HG03060 (cell line): ENCODE measurements around the gene DENND4B.
"Not testable (repeated sequence)": the region's sequence is repeated elsewhere in the genome, so short reads cannot be mapped to it uniquely, and the experiment has no call there.

ENCODE experiments used
- ATAC-seq: cut with Tn5 transposase; IDR thresholded peaks from one replicate; pipeline ENCODE4 v1.9.1; 2021; ENCODE audit warnings: low read depth, moderate number of reproducible peaks; ENCODE audit not compliant: unreplicated experiment

Gene DENND4B

DNA sequence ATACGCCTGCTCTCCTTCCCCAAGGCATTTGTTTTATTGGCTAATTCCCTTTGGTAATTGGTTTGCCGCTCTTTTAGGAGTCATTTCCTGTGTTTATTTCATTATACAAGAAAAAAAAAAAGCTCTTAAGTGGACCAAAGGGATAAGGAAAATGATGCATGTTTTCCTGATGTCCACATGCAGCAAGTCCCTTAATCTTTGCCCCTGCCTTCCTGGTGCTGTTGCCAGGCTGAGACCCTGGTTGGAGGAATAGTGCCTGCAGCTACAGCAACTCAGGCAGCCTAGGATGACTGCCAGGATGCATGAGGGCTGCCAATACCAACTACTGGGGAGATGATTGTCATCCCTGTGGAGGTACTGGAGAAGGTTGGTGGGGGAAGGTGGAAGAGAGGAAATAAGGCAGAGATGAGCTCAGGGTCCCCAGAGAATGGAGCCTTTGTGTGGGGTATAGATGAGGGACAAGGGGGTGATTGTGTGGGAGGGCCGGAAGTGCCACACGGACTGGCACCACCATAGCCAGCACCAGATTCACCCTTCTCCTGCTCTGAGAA, 17.7 kb downstream of the DENND4B start:
- ATAC-seq: no peak

DNA sequence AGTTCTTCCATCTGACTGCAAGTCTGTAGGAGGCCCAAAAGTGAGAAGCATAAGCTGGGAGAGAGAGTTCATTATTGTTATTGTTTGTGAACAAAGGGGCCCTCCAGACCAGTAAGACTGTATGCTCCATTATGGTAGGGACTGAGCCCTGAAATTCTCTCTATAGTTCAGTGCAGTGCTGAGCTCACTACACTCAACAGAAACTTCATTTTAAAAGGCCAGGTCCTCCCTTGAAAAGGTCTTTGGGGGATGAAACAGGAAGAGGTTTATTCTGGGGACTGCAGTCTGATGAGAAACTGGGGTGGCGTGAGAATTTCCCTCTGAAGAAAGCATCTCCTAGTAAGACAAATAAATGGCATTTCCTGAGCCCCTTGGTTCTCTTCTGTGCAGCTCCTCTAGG, 18.3 kb downstream of the DENND4B start:
- no peak for ATAC-seq

DNA sequence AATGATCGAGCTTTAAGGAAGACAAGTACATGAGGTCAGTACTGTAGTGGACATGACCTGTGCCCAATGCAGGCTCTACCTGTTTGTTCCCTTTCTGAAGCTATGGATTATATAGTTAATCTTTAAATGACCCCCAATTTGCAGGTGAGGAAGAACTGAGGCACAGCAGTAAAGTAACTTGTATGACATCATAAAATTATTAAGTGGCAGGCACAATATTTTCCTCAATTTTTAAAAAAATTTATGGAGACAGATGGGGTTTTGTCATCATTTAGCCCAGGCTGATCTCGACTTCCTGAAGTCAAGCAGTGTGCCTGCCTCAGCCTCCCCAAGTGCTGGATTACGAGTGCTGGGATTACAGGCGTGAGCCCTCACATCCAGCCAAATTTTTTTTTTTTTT, 20.1 kb downstream of the DENND4B start:
- ATAC-seq: no peak

DNA sequence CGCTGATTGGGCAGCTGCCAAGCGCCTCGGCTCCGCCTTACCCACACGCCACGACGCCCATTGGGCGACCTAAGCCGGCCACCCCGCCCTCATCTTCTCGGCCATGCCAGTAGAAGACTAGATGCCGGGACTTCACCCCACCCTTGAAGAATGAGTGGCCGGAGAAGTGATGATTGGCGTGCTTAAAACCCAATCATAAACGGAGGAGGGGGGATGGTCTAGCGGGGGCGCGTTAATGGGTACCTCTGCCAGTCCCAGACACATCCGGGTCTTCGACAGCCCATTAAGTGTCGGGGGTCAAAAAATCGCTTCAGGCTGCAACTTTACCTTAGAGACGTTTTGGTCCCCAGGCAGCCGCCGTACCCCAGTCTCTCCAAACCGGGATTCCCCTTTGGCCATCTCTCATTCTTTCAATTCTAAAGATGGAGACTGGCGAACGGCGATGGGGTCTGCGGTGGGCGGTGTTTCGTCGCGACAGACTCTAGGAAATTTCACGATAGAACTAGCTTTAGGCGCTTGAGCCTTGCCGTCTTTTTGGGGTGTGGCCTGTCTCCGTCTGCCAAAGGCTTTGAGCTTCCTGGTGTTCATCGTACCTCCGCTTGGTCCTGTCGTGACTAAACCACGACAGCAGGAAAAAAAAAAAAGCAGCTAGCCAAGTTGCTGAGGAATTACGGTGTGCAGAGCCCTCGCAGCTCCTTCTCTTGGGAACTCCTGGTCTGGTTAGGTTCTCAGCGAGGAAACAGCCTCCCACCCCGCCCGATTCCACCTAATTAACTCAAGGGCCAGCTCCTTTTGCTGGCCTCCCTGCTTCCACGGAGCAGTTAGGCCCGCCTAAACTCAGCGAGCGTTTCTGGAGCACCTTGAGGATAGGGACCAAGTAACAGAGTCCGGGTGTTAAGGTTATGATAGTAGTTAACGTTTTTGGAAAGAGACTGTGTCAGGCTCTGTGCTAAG, 23.3 kb downstream of the DENND4B start, which contains the start of gene GATAD2B:
Gene GATAD2B, minus strand, starts transcription at position 1 of the 954 bp plus-strand sequence. CDS start 94,625 bp downstream, outside the sequence.
- peak; percentile 89 for ATAC-seq

GRCh38 chr1:153922076-153922971, 24.2 kb downstream of the DENND4B start:
- peak; percentile 0 for ATAC-seq

GRCh38 chr1:153921803-153922075, 24.8 kb downstream of the DENND4B start:
- no peak for ATAC-seq

DNA sequence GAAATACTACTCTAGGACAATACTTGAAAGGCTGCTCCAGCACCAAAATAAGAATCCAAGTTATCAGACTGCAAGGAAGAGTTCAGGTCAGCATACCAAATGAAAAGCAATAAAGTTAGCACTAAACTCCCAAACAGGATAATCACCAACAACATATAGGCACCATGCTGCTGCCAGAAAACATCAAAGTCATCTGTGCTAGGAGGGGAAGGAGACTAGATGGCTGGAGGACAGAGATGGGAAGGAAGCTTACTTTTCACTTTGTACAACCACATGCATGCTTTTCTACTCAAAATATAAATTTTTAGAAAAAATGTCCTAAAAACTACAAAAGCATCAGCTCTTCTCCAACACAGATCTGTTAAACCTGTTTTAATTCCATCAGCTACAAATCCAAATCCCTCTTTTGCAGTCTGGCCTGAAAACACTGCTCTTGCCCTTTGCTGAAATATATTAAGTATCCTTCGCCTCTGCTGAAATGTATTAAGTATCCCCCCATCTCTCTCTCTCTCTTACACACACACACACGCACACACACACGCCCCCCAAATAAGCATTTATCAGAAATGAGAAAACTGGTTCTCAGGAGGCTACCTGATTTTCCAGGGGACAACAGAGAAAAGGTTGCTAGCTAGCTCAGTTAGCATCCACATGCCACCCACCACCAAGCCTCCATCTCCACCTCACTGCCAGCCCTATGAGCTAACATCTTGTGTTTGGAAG, 25.3 kb downstream of the DENND4B start:
- no peak for ATAC-seq

- ATAC-seq: no peak
Observed at GRCh38 chr1:153919876-153920852, 26.4 kb downstream of the DENND4B start.

GRCh38 chr1:153916297-153916696, 30.2 kb downstream of the DENND4B start:
- ATAC-seq: no peak

DNA sequence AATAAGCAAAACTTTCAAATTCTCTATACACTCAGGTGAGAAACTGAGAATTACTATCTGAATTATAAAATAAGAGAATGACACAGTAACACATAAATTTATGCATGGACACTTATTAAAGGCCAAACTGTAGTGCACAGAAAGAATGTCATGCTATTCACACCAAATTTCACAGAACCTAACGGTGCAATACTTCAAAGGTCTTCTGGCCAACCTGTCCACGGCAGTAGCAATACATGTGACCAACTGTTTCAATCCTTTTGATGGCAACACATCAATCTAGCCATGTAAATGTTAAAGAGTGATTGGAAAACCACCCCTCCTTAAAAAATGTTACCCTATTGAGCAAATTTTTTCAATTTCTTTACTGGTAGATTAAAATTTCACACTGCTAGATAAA, 34.2 kb downstream of the DENND4B start:
- no peak for ATAC-seq

- ATAC-seq: not testable (repeated sequence)
Observed at GRCh38 chr1:153910560-153910959, 36.0 kb downstream of the DENND4B start.

- ATAC-seq: no peak
Observed at GRCh38 chr1:153908071-153908470, 38.4 kb downstream of the DENND4B start.

GRCh38 chr1:153907134-153907533, 39.4 kb downstream of the DENND4B start:
- ATAC-seq: no peak

DNA sequence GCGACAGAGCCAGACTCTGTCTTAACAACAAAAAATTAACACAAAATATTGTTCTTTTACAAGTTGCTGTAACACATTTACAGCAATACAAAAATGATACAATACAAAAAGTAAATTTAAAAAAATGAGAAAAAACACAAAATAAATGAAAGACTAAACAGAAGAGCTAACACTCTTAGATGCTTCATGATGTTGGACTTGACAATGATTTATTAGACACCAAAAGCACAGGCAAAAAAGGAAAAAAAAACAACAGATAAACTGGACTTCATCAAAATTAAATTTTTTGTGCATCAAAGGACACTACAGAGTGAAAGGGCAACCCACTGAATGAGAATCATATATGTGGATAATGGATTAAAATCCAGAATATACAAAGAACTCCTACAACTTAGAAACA, 40.1 kb downstream of the DENND4B start:
- ATAC-seq: no peak

GRCh38 chr1:153905908-153906307, 40.6 kb downstream of the DENND4B start:
- not testable (repeated sequence) for ATAC-seq

GRCh38 chr1:153903841-153904455, 42.6 kb downstream of the DENND4B start:
- ATAC-seq: no peak

GRCh38 chr1:153899509-153899908, 47.0 kb downstream of the DENND4B start:
- no peak for ATAC-seq

- ATAC-seq: not testable (repeated sequence)
Observed at GRCh38 chr1:153895866-153896265, 50.7 kb downstream of the DENND4B start.

GRCh38 chr1:153891042-153891441, 55.5 kb downstream of the DENND4B start:
- ATAC-seq: not testable (repeated sequence)
